ENCODE results near the gene AUP1.
"Not testable (repeated sequence)": the region's sequence is repeated elsewhere in the genome, so short reads cannot be mapped to it uniquely, and the experiment has no call there.

AUP1 gene

GRCh38 chr2:74529357-74530238 is at the start of gene AUP1, which contains the start of gene HTRA2:
Gene AUP1 (minus strand): TSS chr2:74529706. CDS start chr2:74529629, 77 bp downstream.
Gene HTRA2 (plus strand): TSS chr2:74529933. CDS start chr2:74530007, 74 bp downstream.
- peak; percentile 96 for DNase-seq

GRCh38 chr2:74578408-74578807 is 48.9 kb upstream of the AUP1 start:
- no peak for DNase-seq

GRCh38 chr2:74577448-74577847 is 47.9 kb upstream of the AUP1 start:
- no peak for DNase-seq

DNA sequence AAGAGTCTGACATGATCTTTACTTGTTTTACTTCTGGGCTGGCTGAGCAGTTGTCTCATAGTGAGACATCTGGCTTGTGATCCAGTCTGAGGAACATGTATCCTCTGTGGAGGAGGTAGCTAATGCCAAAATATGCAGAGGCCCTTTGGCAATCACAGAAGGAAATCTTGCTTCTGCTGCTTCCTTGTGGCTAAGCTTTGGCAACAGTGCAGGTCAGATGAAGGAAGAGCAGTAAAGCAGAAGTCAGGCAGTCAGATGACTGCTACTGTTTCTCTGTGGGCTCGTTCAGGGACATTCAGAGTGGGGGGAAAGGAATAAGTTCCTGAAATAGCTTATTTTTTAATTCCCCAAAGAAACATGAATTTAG is 47.3 kb upstream of the AUP1 start:
- no peak for DNase-seq

GRCh38 chr2:74576211-74576862 is 46.8 kb upstream of the AUP1 start:
- no peak for DNase-seq

DNA sequence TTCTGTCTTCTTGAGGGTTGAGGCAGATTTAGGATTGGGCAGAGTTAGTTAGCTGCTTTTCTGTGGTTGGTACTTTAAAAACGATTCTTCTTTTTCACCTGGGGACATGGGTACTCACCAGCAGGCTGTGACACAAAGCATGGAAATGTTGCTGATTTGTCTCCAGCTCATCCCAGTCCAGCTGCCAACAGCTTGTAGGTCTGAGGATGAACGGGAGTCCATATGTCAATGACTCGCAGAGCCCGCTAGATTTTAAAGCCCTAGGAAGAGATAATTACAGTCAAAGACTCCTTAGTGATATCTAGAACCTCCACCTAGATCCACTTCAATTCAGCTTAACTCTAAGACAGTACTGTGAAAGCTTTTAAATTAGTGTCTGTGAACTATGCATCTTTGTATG is 45.8 kb upstream of the AUP1 start:
- DNase-seq = no peak

DNA sequence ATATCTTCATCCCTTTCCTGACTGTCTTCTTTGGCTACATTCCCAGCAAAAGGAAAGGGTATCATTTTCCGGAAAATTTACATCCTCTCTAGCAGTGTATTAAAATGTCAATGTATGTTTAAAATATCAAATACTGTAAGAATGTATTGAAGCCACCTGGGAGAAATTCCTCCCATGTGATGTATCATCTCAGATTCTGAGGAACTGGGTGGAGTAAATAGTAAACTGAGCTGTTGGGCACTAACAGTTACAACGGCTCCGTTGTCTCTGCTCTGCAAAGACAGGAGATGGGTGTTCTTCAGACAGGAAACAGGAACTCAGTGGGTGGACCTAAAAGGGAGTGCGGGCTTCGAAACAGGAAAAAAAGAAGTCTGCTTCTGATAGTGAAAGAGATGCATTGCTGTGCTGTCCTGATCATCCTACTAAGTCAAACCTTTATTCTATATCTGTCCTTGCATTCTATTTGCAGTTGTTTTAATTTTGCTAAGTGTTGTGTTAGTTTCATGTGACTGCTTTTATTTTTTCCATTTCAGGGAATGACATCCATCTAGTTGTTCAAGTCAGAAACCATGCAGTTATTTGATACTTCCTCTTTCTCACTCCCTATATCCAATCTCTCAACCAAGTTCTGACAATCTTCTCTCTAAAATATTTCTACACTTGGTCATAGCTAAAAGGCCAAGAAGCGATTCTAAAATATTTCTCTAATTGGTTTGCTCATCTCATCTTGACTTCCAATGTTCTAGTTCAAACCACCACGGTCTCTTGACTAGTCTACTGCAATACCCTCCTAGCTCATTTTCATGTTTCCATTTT is 44.4 kb upstream of the AUP1 start:
- no peak for DNase-seq

- no peak for DNase-seq
Measured at GRCh38 chr2:74572178-74572925, 42.8 kb upstream of the AUP1 start.

DNA sequence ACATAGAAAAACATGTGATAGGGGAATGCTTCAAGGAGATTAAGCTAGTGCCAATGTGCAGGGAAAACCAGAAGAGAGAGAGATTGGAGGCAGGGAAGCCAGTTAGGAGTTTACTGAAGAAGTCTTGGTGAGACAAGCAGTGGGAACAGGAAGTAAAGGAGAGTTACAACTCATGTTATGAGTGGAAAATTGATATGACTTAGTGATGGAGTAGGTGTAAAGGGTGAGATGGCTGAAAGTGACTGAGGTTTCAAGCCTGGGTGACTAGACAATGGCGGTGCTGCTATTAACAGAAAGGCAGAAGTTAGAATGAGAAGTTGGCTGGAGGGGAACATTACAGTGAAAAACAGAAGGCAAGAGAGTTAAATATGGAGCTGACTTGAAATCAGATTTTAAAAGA is 41.6 kb upstream of the AUP1 start:
- DNase-seq = no peak

DNA sequence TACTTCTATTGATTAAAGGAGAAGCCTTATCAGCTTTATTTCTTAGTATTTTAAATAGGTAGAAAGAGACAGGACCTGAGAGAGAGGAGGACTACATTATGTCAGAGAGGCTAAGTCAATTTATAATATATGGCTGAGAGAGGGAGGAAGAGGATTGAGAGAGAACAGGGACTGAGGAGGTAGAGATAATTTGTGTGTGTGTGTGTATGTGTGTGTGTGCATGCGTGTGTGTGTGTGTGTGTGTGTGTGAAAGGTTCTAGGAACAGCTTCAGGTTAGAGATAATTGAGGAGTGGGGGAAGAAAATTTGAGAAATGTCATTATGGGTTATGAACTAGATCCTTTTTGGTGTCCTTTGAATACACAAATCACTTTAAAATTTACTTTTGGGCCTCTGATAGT is 40.2 kb upstream of the AUP1 start:
- DNase-seq = no peak

GRCh38 chr2:74567881-74568280 is 38.4 kb upstream of the AUP1 start:
- DNase-seq = no peak

DNA sequence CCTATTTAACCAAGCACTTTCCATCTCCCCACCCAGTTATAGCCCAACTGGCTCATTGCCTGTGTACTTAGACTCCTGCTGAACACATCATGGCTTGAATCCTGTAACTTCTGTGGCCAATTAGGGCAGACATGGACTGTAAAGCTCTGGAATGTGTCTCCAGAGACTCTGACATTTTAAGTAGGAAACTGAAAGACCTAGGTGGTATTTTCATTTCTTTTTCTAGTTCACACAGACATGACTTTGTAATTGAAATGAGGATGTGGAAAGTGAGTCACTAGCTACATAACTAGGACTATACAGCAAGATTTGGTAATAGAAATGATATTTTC is 37.2 kb upstream of the AUP1 start:
- DNase-seq = no peak

GRCh38 chr2:74566076-74566753 is 36.7 kb upstream of the AUP1 start:
- peak; percentile 41 to 50 for DNase-seq

- DNase-seq = no peak
Measured at GRCh38 chr2:74564222-74564621, 34.7 kb upstream of the AUP1 start.

GRCh38 chr2:74562126-74562775 is 32.7 kb upstream of the AUP1 start:
- no peak for DNase-seq

- DNase-seq = not testable (repeated sequence)
Measured at GRCh38 chr2:74561022-74561421, 31.5 kb upstream of the AUP1 start.

DNA sequence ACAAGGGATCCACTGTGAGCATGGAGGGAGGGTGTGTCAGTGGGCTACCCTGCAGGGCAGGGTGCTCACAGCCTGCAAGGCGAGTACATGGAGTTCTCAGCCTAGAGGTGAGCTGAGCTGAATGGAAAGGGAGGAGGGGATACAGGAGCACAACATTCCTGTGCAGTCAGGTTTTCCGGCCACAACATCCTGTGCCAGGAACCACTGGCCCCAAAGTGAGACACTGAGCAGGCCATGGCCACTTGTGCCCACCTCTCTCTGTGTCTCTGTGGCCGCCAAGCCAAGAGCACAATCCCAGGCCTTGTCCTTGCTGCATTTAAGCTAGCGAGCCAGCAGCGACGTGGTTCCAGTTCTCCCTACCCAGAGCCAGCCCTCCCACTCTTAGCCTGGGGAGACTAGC is 31.1 kb upstream of the AUP1 start:
- no peak for DNase-seq

DNA sequence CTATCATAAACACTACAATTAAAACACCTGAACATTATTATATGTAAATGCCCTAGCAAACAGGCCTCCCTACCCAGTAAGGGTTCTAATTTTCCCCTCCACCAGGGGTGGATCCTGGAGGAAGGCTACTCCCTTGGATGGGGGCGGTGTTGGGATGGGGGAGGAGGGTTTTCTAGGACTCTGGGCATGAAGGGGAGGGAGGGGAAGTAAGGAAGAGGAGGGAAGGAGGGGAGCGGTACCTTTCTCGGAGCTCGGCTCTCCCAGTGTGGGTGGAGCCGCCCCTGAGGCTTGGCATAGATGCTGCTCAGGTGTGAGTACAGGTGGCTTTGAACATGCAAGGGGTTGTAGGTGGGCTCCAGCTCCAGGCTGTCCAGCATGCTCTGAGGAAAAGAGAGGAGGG is 30.4 kb upstream of the AUP1 start:
- no peak for DNase-seq

GRCh38 chr2:74558284-74559230 is 29.1 kb upstream of the AUP1 start:
- DNase-seq = no peak

DNA sequence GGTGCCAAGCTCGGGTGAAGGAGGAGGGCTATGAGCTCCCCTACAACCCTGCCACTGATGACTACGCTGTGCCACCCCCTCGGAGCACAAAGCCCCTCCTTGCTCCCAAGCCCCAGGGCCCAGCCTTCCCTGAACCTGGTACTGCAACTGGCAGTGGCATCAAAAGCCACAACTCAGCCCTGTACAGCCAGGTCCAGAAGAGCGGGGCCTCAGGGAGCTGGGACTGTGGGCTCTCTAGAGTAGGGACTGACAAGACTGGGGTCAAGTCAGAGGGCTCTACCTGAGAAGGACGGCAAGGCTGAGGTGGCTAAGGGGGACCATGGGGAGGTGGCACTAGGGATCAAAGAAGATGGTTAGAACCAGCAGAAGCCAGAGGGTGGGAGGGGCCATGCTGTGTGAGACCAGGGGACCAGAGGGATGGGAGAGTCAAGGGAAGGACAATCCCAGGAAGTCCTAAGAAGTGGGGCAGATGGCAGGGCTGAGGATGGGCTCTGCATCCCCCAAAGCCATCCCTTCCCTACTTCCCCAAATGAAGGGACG is 27.4 kb upstream of the AUP1 start:
- DNase-seq = no peak

Measured in activated T-cell treated with anti-CD3 and anti-CD28 coated beads, Interleukin-2, amount 50 U/mL, for 48 hours (primary cell).